ENCODE results near the gene POC1A. TPM values are rescaled to one million over a fixed set of nuclear protein-coding genes. Genes with fewer than 3 reads are reported as not detected.

The POC1A gene
- total and polyA plus RNA-seq, 9 of the 15 experiments (the other 6 are each of a cell fraction or from before 2014, with no cell fraction given), result 7.2 to 17.5 (median 12.1) TPM

- H3K79me2 ChIP-seq (ENCODE audit: control insufficient read depth, insufficient read depth, low read length), result no peaks in the 10 kb centered on the region
- H3K27ac ChIP-seq (ENCODE audit: extremely low read depth, low read depth, low read length), result no peak overlapping the region
- intact Hi-C loops (cut with micrococcal nuclease), result no loop called here
- no peaks in the 10 kb centered on the region for H4K20me1 ChIP-seq (replicated peaks; ENCODE audit: control insufficient read depth, insufficient read depth, low read length)
- ATAC-seq (no peak), FAIRE-seq (no peak), DNase-seq (ENCODE audit: extremely low read depth in 1 of 4, low spot score in 3 of 4) (no peak)
- in situ Hi-C loops (cut with MboI), result no loop called here
- no peaks in the 10 kb centered on the region for H3K9me1 ChIP-seq (ENCODE audit: control insufficient read depth, insufficient read depth, low read length)
- peaks cover 3 to 19% of the 10 kb centered on the region in 2 experiments; a peak in 4 of 5 replicates for H3K4me1 ChIP-seq (replicated peaks in 1 of 2; ENCODE audit: control insufficient read depth in 2 of 2, insufficient read depth in 2 of 2, low read length in 2 of 2)
- no peaks in the 10 kb centered on the region for H3K9me3 ChIP-seq (replicated peaks; ENCODE audit: control insufficient read depth, insufficient read depth, low read depth, low read length)
- no peak overlapping the region for H2AFZ ChIP-seq (ENCODE audit: low read depth, low read length)
- H3K4me2 ChIP-seq (ENCODE audit: insufficient read depth, low read length), result no peak overlapping the region
- POLR2A ChIA-PET, result no interaction called here
- H3K4me3 ChIP-seq, result no peak overlapping the region
- no peaks in the 10 kb centered on the region for H3K36me3 ChIP-seq (ENCODE audit: control insufficient read depth, insufficient read depth, low read length)
- CTCF ChIA-PET (ENCODE audit: low intra/inter-chr PET ratio), result no interaction called here
- WGBS (ENCODE audit: insufficient coverage, low coverage, missing lambda C conversion rate), result 12% methylated on average over 16 of the region's 17 CpGs
- no peak overlapping the region for H3K9ac ChIP-seq (ENCODE audit: insufficient read depth in 1 of 2, low read depth in 2 of 2, low read length in 2 of 2)
- BruUV-seq (replicated peaks), result no TSS peak
- H3K27me3 ChIP-seq (ENCODE audit: control insufficient read depth in 2 of 2, insufficient read depth in 2 of 2, low read length in 2 of 2), result peaks cover 0 to 22% of the 10 kb centered on the region in 2 experiments; a peak in 2 of 5 replicates
- no peak for TF ChIP-seq ZNF280B (CRISPR knock-in tag; IDR thresholded peaks at IDR 0.05)
- TF ChIP-seq CEBPZ (IDR thresholded peaks at IDR 0.05; ENCODE audit: borderline replicate concordance, low read depth, low read length), result no peak
- TF ChIP-seq TEAD2 (tag; IDR thresholded peaks at IDR 0.05), result no peak
- TF ChIP-seq TCF7 (IDR thresholded peaks at IDR 0.05; ENCODE audit: borderline replicate concordance), result no peak
- no peak for TF ChIP-seq DIDO1 (tag; IDR thresholded peaks at IDR 0.05; ENCODE audit: low read depth)
- no peak for TF ChIP-seq PRMT5 (CRISPR knock-in tag; IDR thresholded peaks at IDR 0.05)
- TF ChIP-seq HNRNPLL (IDR thresholded peaks at IDR 0.05; ENCODE audit: low read depth, low read length, poor library complexity, severe bottlenecking), result no peak
- no peak for TF ChIP-seq IRF1 (CRISPR knock-in tag; IDR thresholded peaks at IDR 0.05; ENCODE audit: borderline replicate concordance)
- no peak for TF ChIP-seq ZHX1 (conservative IDR thresholded peaks at IDR 0.05; ENCODE audit: low read length)
- no peak for TF ChIP-seq TRIM24 (IDR thresholded peaks at IDR 0.05)
- no peak for TF ChIP-seq FOXK2 (conservative IDR thresholded peaks at IDR 0.05 in 1 of 2, IDR thresholded peaks at IDR 0.05 in 1 of 2; ENCODE audit: low read depth in 2 of 2)
- TF ChIP-seq DDX20 (tag; IDR thresholded peaks at IDR 0.05; ENCODE audit: low read depth), result no peak
- TF ChIP-seq ZC3H8 (IDR thresholded peaks at IDR 0.05), result no peak
- TF ChIP-seq ARID1B (IDR thresholded peaks at IDR 0.05), result no peak
Measured at GRCh38 chr3:52039846-52040245, 114.4 kb downstream of the POC1A start.

Data from K562 (cell line).